GM18909 (cell line): ENCODE measurements around the gene ITM2B.

ENCODE experiments used
- ATAC-seq: cut with Tn5 transposase; IDR thresholded peaks from one replicate; pipeline ENCODE4 v1.9.1; 2021; ENCODE audit warnings: mild to moderate bottlenecking; ENCODE audit not compliant: unreplicated experiment, poor library complexity

Gene ITM2B

GRCh38 chr13:48255090-48255489 lies 22.1 kb downstream of the ITM2B start:
- ATAC-seq, result no peak

GRCh38 chr13:48255954-48256353 lies 22.9 kb downstream of the ITM2B start:
- ATAC-seq, result no peak

GRCh38 chr13:48258002-48258401 lies 25.0 kb downstream of the ITM2B start:
- ATAC-seq, result no peak

GRCh38 chr13:48258430-48258829 lies 25.4 kb downstream of the ITM2B start:
- no peak for ATAC-seq

- ATAC-seq, result no peak
Observed at GRCh38 chr13:48260970-48261369, 28.0 kb downstream of the ITM2B start.

- ATAC-seq, result no peak
Observed at GRCh38 chr13:48263196-48263595, 30.2 kb downstream of the ITM2B start.

GRCh38 chr13:48264058-48264457 lies 31.1 kb downstream of the ITM2B start:
- no peak for ATAC-seq

GRCh38 chr13:48265217-48265815 lies 32.3 kb downstream of the ITM2B start:
- ATAC-seq, result peak; percentile 68

- no peak for ATAC-seq
Observed at GRCh38 chr13:48266150-48266549, 33.1 kb downstream of the ITM2B start.

GRCh38 chr13:48266701-48267639 lies 34.0 kb downstream of the ITM2B start:
- no peak for ATAC-seq

- ATAC-seq, result no peak
Observed at GRCh38 chr13:48268019-48268418, 35.0 kb downstream of the ITM2B start.

GRCh38 chr13:48273346-48273745 lies 40.3 kb downstream of the ITM2B start:
- ATAC-seq, result no peak

- no peak for ATAC-seq
Observed at GRCh38 chr13:48275507-48275906, 42.5 kb downstream of the ITM2B start.

- ATAC-seq, result no peak
Observed at GRCh38 chr13:48278806-48279205, 45.8 kb downstream of the ITM2B start.

- no peak for ATAC-seq
Observed at GRCh38 chr13:48281556-48281955, 48.5 kb downstream of the ITM2B start.

GRCh38 chr13:48291730-48292129 lies 58.7 kb downstream of the ITM2B start:
- ATAC-seq, result no peak

GRCh38 chr13:48292650-48293049 lies 59.6 kb downstream of the ITM2B start:
- no peak for ATAC-seq

GRCh38 chr13:48294653-48295052 lies 61.6 kb downstream of the ITM2B start:
- no peak for ATAC-seq

- ATAC-seq, result no peak
Observed at GRCh38 chr13:48295271-48295670, 62.3 kb downstream of the ITM2B start.

- ATAC-seq, result no peak
Observed at GRCh38 chr13:48296528-48296927, 63.5 kb downstream of the ITM2B start.

GRCh38 chr13:48297131-48297786 lies 64.3 kb downstream of the ITM2B start:
- no peak for ATAC-seq
